GM19468 (cell line): Measurements from ENCODE around the gene AIFM2.
"Not testable (repeated sequence)": the region's sequence is repeated elsewhere in the genome, so short reads cannot be mapped to it uniquely, and the experiment has no call there.

ENCODE experiments used
- ATAC-seq: cut with Tn5 transposase; IDR thresholded peaks from one replicate; pipeline ENCODE4 v1.9.1; 2021; ENCODE audit warnings: mild to moderate bottlenecking, moderate library complexity, moderate number of reproducible peaks; ENCODE audit not compliant: unreplicated experiment; ENCODE audit errors: extremely low read depth

The AIFM2 gene

GRCh38 chr10:70124415-70124814 is 8.2 kb downstream of the AIFM2 start:
- no peak for ATAC-seq

- ATAC-seq, result no peak
These were observed 8.8 kb downstream of the AIFM2 start for GRCh38 chr10:70123817-70124216.

- ATAC-seq, result not testable (repeated sequence)
These were observed 9.5 kb downstream of the AIFM2 start for GRCh38 chr10:70123166-70123565.

- no peak for ATAC-seq
These were observed 9.9 kb downstream of the AIFM2 start for GRCh38 chr10:70122742-70123141.

GRCh38 chr10:70121281-70121949 is 11.2 kb downstream of the AIFM2 start:
- ATAC-seq, result no peak

- ATAC-seq, result no peak
These were observed 12.2 kb downstream of the AIFM2 start for GRCh38 chr10:70120417-70120816.

GRCh38 chr10:70119623-70120022 is 13.0 kb downstream of the AIFM2 start:
- no peak for ATAC-seq

- ATAC-seq, result no peak
These were observed 13.4 kb downstream of the AIFM2 start for GRCh38 chr10:70119197-70119596.

GRCh38 chr10:70118196-70118595 is 14.4 kb downstream of the AIFM2 start:
- no peak for ATAC-seq

GRCh38 chr10:70117646-70118045 is 15.0 kb downstream of the AIFM2 start:
- ATAC-seq, result no peak

GRCh38 chr10:70115948-70116682 is 16.5 kb downstream of the AIFM2 start:
- ATAC-seq, result no peak

- no peak for ATAC-seq
These were observed 17.7 kb downstream of the AIFM2 start for GRCh38 chr10:70114902-70115301.

- ATAC-seq, result no peak
These were observed 20.6 kb downstream of the AIFM2 start for GRCh38 chr10:70112071-70112470.

GRCh38 chr10:70111496-70111895 is 21.1 kb downstream of the AIFM2 start:
- ATAC-seq, result no peak

GRCh38 chr10:70109064-70109729 is 23.4 kb downstream of the AIFM2 start:
- ATAC-seq, result no peak

GRCh38 chr10:70106958-70107791 is 25.4 kb downstream of the AIFM2 start:
- peak; percentile 19 for ATAC-seq

GRCh38 chr10:70101668-70102067 is 31.0 kb downstream of the AIFM2 start:
- no peak for ATAC-seq

GRCh38 chr10:70101068-70101562 is 31.5 kb downstream of the AIFM2 start:
- ATAC-seq, result not testable (repeated sequence)

- ATAC-seq, result no peak
These were observed 34.4 kb downstream of the AIFM2 start for GRCh38 chr10:70098271-70098670.

GRCh38 chr10:70097459-70097858 is 35.2 kb downstream of the AIFM2 start:
- ATAC-seq, result no peak
